CD4-positive, alpha-beta T cell treated with Interleukin-10 for 1 hour (primary cell): Measurements from ENCODE around the gene NPEPL1.

ENCODE experiments used
- DNase-seq: peaks from one replicate; pipeline ENCODE4 v3.0.0-alpha.2; 2020

Gene NPEPL1

DNA sequence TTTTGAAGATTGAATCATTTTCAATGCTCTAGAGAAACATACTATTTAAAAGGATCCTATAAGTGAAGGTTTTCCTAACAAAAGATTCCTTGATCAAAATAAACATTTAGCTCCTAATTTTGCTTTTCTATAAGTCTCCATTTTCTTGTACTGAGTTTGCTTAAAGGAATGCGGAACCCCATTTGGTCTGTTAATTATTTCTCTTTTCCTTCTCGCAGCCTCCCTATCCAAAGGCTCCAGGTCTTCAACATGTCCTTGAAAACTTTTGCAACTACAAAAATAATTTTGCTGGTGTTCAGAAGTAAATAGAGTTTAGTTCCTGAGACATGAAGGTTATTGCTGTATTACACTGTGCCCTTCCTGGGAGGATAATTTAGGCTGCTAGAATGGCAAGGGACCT is 8.3 kb upstream of the NPEPL1 start:
- no peak for DNase-seq

DNA sequence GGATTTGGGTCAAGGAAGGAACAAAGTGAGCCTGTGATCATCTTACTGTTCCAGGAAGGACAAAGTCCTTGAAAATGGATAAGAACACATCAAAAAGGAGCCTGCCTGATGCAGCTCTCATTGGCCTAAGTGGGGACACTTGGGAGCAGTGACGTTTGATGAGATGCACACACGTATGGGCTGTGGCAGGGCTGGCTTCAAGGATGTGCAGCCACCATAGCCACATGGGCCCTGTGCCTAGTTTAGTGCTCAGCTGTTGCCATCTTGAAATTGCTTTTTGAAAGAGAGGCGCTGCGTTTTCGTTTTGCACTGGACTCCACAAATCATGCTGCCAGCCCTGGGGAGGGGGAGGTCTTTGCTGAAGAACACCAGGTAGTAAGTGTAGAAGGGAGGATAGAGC is 6.6 kb upstream of the NPEPL1 start:
- DNase-seq = no peak

DNA sequence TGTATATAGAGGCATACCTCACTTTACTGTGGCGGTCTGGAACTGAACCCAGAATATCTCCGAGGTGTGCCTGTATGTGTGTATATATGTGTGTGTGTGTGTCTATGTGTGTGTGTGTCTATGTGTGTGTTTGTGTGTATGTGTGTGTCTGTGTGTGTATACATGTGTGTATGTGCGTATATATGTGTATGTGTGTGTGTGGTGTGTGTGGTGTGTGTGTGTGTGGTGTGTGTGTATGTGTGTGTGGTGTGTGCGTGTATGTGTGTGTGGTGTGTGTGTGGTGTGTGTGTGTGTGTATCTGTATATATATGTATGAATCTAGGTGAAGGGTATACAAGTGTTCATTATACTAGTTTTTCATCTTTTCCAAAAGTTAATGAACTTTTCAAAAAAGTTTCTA is 4.2 kb upstream of the NPEPL1 start:
- DNase-seq = no peak

DNA sequence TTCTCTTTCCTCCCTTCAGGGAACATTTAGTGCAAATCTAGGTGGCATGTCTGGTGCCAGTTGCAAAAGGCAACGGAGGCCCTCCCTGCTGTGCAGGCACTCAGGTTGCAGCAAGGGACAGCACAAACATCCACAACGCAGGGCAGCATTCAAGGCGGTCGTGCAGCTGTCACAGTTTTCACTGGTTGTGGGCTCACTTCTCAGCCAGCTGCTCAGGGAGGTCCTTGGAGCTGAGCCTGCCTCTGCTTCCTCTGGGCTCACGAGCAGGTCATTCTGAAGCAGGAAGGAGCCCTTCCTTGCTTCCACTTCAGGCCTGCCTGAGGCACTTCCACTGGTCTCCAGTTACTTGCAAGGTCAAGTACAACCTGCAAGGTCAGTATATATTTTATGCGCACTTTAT is 3.8 kb upstream of the NPEPL1 start:
- DNase-seq = no peak

DNA sequence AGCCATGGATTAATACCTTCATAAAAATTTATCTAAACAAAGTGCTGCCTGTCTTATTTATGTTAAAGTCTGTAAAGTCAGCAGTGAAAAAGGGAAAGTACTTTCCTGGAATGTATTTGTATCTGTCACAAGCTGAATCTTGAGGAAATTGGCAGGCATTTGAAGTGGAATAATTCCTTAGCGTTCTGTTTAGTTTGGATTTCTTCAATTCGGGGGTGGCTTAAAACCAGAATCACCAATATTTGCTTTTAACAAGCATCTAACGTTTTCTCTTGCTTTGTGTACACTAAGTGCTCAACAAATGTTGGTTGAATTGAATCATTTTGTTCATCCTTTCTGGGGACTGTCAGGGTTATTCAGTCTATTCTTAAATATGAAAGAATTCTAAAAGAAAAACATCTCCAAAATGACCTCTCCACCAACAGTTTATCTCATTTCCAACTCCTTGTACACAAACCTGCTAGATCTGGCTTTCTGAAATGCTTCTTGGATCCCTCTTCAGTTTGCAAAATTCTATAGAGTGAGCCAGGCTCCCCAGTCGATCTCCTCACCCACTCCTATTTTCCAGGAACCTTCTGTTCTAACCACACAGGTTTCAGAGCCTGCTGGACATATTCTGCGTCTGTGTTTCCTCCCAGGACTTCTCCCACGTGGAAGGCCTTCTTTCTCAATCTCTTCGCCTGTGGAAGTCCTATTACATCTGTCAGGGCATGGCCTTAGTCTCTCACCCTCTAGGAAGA is 2.0 kb upstream of the NPEPL1 start:
- no peak for DNase-seq

DNA sequence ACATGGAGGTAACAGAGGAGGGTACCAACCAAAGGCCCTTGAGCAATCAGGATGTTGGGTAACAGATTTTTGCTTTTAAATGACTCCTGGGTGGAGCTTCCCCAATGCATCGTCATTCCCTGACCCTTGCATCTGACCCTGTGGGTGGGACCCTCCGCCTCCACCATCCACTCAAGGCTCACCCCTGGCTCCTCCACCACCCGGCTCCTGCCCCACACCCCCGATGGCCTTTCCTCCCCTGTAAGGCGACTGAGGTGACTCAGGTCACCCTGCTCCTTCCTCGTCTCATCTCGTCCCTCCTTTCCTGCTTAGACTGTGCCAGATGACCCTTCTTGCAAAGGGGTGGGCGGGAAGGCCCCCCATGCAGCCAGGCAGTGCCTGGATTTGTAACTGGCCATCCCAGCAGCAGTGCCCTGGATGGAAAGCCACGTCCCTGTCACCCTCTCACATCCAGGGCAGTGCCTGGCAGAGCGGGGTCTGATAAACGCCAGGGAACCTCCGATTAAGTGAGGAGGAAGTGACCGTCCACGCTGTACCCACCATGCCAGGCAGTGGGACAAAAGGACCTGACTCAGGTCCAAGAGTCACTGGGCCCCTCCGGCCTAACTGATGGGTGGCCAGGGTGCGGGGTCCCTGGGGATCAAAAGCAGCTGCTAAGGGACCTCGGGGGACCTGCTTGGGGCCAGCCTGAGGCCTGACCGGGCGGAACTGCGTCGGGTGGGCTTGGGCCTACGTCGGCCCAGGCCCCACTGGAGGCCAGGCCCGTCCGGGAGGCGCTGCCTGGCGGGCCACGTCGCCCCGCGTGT is 624 bp upstream of the NPEPL1 start:
- DNase-seq = peak; percentile 21

DNA sequence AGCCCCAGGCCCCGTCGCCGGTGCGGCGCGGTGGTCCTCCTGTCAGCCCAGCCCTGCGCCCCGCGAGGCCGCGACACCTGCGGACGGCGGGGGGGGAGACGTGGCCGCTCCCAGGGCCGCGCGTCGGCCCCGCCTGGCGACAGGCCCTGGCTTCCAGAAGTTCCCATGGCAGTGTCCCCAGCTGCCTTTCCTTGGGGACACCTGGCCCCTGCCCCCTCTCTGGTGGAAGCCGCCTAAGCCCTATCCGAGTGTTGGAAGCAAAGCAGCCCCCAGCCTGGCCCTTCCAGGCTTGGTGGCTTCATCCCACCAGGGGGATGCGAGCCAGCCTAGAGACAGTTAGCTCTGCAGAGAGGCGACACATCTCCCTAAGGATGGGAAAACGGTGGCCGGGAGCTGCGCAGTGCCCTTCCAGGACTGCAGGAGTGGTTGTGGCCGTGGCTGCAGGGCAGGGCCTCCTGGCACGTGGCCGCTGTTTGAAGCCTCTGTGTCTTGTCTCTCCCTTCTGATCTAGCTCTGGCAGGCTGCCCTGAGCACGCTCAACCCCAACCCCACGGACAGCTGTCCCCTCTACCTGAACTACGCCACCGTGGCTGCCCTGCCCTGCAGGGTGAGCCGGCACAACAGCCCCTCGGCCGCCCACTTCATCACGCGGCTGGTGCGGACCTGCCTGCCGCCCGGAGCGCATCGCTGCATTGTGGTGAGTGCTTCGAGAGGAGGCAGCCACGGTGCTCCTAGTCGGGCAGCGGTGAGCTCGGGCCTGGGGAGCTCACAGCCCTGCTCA is 816 bp downstream of the NPEPL1 start:
- DNase-seq = peak; percentile 2

DNA sequence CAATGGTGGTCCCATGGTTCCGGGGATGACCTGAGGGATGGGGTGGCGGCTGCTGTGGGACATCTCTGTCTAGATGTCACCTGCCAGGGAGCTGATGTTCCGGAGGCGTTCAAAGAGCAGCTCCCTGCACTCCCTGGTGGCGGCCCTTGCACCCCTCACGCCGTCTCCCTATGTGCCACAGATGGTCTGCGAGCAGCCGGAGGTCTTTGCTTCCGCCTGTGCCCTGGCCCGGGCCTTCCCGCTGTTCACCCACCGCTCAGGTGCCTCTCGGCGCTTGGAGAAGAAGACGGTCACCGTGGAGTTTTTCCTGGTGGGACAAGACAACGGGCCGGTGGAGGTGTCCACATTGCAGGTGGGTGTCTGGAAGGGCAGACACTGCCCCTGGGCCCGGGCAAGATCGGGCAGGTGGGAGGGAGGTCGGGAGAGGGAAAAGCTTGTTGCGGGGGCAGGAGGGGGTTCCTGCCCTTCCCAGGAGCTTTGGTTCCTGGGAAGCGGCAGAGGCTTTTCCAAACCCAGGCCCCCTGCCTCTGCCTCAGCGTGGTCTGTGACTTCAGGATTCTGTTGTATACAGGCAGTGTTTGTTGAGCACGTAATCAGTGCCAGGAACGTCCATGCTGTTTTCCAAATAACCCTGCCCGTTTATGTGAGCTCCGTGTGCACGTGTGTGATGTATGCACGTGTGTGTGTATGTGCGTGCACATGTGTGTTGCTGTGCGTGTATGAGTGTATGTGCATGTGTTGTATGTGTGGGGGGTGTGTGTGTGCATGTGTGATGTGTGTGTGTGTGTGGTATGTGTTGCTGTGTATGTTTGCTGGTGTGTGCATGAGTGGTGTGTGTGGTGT is 1.9 kb downstream of the NPEPL1 start:
- DNase-seq = no peak

DNA sequence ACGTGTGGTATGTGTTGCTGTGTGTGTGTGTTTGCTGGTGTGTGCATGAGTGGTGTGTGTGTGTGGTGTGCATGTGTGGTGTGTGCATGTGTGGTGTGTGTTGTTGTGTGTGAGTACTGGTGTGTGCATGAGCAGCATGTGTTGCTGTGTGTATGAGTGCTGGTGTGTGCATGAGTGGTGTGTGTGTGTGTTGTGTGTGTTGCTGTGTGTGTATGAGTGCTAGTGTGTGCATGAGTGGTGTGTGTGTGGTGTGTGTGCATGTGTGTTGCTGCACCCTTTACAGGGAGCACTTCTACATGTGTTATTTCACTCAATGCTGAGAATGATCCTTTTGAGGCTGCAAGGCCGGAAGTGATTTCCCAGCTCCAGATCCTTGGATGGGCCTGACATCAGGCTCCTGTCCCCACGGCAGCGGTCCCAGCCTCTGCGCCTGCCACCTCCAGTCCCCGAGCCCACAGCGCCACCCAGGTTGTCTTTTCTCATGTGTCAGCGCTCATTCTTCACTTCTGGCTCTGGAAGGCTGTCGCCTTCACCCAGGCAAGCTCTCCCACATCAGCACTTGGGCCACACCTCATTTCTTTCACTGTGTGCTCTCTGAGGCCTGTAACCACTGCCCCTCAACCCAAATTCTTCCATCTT is 2.6 kb downstream of the NPEPL1 start:
- no peak for DNase-seq

DNA sequence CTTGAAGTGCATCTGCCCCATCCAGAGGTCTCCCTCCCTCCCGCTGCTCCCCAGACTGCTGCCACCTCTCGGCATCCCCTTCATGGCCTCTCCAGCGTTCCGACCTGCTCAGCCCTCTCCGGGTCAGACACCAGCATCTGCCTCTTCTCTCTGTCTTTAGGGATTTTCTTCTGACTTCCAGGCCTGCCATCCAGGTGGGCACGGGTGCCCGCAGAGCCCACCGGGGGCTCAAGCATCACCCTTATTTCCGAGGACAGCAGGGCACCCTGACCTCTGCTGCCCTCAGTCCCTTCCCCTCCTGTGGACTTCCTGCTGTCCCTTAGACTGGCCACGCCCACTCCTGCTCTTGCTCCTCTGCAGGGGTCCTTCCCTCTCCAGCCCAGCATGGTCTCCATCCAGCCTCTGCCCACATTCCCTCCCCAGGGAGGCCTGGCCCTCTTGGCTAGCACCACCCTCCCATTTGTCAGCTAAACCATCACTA is 3.3 kb downstream of the NPEPL1 start:
- DNase-seq = no peak

DNA sequence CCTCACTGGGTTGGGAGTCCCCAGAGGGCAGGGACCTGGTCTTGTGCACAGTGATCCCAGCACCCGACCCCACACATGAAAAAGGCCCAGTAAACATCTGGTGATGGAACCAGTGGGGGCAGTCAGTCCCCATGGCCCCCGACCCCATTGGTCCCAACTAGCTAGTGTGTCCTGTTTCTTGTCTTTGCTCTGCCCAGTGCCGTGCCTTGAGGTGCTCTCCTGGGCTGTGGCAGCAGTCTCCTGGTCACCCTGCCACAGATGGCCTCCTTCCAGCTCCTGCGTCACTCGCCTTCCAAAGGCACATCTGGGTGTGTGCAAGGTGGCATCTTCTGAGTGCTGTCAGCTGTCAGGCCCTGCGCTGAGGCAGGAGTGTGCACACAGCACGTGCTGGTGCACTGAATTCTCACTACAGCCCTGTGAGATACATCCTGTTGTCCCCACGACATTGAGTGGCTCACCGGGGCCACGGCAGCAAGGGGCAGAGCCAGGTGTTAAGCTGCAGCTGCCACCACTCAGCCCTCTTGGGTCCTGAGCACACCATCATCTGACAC is 3.9 kb downstream of the NPEPL1 start:
- DNase-seq = no peak

DNA sequence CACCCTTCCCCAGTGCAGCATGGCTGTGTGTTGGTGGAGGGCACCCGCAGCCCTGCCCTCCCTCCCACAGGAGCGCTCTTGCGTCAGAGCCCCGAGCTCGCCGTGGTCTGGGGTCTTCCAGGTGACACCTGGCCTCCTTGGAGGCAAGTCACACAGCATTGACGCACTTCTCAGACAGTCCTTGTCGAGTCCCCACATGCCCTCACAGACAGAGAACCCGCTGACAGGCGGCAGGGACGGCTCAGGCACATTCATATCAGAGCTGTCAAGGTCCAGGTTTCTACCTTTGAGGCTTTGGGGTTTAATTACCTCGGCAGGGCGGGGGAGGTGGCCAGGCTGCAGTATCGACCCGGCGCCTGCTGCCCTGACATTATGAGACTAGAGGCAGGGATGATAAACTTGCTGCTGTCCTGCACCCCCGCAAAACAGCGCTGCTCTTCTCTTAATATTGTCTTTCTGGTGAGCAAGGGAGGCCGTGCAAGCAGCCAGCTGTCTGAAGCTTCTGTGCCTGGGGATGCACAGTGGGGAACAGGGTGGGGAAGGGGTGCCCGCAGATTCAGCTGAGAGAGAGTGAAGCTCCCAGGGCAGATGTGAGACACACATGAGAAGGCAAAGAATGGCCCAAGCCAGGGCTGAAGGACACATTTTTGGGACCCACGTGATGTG is 4.7 kb downstream of the NPEPL1 start:
- no peak for DNase-seq

DNA sequence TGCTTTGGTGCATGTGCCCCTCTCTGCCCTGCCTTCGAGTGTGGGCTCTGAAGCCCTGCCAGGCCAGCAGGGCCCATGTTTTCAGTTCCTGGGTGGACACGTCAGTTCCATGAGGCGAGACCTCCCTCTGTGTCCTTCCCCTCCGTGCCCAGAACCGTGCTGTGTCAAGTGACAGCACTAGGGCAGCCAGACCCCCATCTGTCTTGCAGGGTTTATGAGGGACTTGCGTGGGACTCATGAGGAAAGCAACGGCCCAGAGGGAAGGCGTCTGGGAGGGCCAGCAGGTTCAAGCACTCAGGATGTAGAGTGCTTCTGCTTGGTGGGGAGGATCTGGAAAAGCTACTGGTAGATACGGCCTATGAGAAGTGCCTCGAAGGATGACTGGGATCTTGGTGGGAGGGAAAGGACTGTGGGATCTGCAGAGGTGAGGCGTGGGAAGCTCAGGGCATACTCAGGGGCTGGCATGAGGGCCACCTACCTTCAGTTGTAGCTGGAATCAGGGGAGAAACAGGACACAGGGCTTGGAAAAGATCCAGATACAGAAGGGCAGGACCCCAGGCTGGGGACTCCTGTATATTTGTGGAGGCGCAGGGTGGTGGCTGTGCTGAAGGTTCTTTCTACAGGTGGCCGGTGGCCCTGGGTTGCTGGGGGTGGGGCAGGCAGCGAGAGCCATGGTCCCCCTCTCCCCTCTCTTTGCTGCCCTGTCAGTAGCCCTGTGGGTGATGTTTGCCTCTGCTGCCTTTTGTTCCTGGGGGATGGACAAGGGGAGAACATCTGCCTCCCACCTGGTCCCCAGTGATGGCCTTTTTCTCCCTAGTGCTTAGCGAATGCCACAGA is 5.5 kb downstream of the NPEPL1 start:
- no peak for DNase-seq

DNA sequence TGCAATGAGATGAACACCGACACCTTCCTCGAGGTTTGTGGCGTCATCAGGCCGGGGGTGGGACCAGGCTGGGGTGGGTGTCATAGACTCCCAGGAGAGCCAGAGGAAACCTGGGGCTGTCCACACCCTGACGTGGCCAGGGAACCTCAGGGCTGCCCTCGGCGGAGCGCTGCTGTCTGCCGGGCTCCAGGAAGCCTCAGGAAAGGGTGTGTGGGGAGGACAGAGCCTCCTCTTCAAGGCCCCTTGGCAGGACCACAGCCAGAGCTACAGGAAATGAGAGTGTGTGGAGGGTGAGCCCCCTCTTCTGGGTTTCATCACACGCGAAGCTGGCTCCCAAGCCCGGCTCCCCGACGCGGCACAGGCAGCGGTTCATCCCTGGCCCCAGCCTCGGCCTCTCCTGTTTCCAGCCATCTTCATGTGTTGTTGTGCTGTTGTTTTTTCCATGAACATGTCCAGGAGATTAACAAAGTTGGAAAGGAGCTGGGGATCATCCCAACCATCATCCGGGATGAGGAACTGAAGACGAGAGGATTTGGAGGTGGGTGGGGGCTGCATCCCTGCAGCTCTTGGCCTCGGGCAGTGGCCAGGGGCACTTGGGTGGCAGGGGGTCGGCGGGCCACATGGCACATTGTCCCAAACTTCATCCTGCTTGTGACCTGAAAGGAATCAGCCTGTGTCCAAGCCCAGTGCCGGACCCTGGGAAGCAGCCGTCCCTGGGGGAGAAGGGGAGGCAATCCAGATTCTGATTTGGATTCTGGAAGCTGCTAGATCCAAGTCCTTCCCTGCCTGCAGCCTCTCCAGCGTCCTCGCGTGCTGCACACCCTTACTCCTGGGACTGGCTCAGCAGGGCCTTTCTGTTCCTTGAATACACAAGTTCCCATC is 6.4 kb downstream of the NPEPL1 start:
- DNase-seq = no peak

DNA sequence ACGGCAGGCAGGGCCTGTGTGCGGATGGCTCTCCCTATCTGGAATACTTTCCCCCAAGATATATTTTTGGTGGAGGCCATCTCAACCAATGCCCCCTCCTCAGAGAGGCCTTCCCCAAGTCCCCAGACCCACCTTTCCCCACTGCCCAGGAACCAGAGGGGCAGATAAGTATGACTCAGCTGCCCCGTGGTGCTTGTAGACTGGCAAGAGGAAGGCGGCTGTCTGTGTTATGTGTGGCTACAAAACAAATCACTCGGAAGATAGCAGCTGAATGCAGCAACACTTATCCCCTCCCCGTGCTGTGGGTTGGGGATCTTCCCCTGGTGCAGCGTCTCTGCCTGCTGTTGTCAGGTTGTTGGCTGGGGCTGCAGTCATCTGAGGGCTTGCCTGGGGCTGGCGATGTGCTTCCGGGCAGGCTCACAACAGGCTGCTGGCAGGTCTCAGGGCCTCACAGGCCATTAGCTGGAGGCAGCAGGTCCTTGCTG is 7.1 kb downstream of the NPEPL1 start:
- no peak for DNase-seq

DNA sequence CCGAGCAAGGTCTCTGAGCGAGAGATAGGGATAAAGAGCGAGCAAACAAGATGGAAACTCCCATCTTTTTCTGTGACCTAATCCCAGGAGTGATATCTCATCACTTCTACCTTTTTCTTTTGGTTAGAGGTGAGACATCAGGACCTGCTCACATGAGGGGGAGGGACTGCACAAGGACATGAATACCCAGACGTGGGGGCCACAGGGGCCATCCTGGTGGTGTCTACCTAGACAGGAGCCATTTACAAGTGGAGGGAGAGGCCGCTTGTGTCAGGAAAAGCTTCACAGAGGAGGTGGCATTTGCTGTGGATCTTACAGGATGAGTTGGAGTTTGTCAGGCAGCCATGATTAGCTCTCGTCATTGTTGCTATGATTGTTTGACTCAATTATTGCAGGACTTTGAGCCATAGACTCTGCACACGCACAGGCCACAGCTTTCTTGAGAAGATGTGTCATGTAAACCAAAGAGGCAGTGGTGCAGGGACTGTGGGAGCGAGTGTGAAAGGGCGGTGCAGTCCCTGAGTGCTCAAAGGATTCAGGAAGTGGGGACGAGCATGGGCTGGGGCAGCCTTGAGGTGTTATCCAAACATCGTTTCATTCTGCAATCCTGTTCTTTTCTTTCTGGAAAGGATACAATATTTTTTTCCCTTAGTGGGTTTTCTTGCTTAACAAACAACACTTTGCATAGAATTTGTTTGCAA is 7.7 kb downstream of the NPEPL1 start:
- DNase-seq = no peak

DNA sequence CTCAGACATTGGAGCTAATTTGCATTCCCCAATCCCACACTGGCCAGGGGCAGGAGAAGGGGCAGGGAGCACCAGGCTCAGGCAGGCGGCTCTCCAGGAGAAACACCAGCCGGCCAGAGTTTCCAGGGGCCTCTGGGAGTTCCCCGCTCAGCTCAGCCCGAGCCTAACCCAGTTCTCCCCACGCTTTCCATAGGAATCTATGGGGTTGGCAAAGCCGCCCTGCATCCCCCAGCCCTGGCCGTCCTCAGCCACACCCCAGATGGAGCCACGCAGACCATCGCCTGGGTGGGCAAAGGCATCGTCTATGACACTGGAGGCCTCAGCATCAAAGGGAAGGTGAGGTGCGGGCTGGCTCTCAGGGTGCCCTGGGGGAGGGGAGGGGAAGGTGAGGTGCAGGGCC is 8.2 kb downstream of the NPEPL1 start:
- no peak for DNase-seq

DNA sequence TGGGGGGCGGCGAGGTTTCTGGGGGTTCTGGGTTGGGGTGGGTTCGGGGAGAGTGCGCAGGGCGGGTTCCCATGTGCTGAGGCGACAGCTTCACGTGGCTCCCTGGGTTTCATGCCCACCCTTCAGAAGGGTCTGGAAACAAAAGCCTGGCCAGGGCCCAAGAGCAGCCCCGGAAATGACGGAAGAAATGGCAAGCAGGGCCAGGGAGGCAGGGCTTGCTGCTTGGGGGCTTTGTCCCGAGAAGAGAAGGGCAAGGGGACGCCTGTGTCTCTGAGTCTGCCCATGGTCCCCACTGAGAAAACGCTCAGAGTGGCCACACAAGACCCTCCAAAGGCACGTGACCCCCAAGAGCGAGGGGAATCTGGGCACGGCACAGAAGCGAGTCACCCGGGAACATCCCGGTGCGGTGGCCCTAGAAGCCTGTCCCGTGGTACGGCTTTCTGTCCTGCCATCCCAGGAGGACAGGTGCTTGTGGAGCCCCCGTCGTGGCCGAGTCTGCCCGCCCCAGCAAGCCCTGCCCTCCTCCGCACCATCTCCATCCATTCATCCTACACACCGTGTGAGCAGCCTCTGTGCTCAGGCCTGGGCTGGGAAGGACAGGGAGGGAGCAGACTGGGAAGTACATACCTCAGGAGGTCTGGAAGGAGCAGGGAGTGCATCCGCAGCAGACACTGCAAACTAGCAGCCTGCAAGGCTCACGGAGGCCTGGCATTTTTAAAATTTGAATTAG is 9.0 kb downstream of the NPEPL1 start:
- DNase-seq = no peak
